SU-DHL-6 (cell line): ENCODE data around the gene NPPA.

ENCODE experiments used
- EZH2phosphoT487 ChIP-seq: fragments of 200-600 bp; sonication (generic), shearing (Covaris generic); conservative IDR thresholded peaks from 2 replicates; pipeline ENCODE4 v1.6.1; 2018; ENCODE audit warnings: mild to moderate bottlenecking, antibody characterized with exemption, low read length, moderate library complexity, mixed read lengths
- TF ChIP-seq, protein P1 (sequence below): fragments of 200-600 bp; sonication (generic); IDR thresholded peaks from one replicate; pipeline ENCODE4 v1.5.1; 2017; ENCODE audit warnings: antibody characterized with exemption, mild to moderate bottlenecking, low read length, moderate library complexity; ENCODE audit not compliant: insufficient read depth, poor library complexity, severe bottlenecking

DNA sequence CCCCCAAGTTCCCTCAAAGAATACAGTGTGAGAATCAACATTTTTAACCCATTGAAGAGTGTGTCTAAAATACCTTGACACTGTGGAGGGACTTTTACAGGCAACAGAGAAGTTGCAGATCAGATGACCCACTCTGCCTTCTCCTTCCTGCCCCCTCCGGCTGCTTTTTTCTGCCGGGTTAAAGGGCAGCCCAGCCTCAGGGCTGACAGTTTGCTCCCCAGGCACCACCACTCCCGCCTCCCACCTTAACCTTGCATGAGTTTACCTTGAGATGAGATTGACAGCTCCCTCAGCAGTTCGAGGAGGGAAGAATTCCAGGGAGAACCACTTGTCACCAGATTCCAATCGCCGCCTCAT is 45.0 kb downstream of the NPPA start:
- TF ChIP-seq, protein P1, sequence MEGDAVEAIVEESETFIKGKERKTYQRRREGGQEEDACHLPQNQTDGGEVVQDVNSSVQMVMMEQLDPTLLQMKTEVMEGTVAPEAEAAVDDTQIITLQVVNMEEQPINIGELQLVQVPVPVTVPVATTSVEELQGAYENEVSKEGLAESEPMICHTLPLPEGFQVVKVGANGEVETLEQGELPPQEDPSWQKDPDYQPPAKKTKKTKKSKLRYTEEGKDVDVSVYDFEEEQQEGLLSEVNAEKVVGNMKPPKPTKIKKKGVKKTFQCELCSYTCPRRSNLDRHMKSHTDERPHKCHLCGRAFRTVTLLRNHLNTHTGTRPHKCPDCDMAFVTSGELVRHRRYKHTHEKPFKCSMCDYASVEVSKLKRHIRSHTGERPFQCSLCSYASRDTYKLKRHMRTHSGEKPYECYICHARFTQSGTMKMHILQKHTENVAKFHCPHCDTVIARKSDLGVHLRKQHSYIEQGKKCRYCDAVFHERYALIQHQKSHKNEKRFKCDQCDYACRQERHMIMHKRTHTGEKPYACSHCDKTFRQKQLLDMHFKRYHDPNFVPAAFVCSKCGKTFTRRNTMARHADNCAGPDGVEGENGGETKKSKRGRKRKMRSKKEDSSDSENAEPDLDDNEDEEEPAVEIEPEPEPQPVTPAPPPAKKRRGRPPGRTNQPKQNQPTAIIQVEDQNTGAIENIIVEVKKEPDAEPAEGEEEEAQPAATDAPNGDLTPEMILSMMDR: no peak
- no peak for TF ChIP-seq EZH2phosphoT487
